Upper lobe of left lung (tissue), 6 donors: Measurements from ENCODE around the gene ASB16. TPM values are rescaled to one million over a fixed set of nuclear protein-coding genes. Genes with fewer than 3 reads are reported as not detected.
"Not testable (repeated sequence)": the region's sequence is repeated elsewhere in the genome, so short reads cannot be mapped to it uniquely, and the experiment has no call there.

Experiments used
- ATAC-seq, 2 donors: fragments of 200-7000 bp; cut with Tn5 transposase; one replicate each; pipeline ENCODE4 v1.9.1; 2022; ENCODE audit warnings: mild to moderate bottlenecking in 2 of 2, moderate library complexity in 2 of 2; ENCODE audit not compliant: low FRiP score in 2 of 2
- DNase-seq, 2 donors: peaks; one replicate each; pipeline ENCODE4 v3.0.0-alpha.2; 2019 to 2020
- H3K27ac ChIP-seq, 4 donors: fragments of 200-600 bp; sonication (generic); one replicate each; pipeline ENCODE4 v1.5.1; 2016 to 2019
- H3K27me3 ChIP-seq, 4 donors: fragments of 200-600 bp; sonication (generic); one replicate each; pipeline ENCODE4 v1.5.1; 2017 to 2019
- H3K36me3 ChIP-seq, 4 donors: fragments of 200-600 bp; sonication (generic); one replicate each; pipeline ENCODE4 v1.5.1; 2016 to 2019
- H3K4me1 ChIP-seq, 4 donors: fragments of 200-600 bp; sonication (generic); one replicate each; pipeline ENCODE4 v1.5.1; 2018 to 2019
- H3K4me3 ChIP-seq, 4 donors: fragments of 200-600 bp; sonication (generic); one replicate each; pipeline ENCODE4 v1.5.1; 2017 to 2019; ENCODE audit warnings: mild to moderate bottlenecking in 2 of 4, moderate library complexity in 1 of 4
- H3K9me3 ChIP-seq, 4 donors: fragments of 200-600 bp; sonication (generic); one replicate each; pipeline ENCODE4 v1.5.1; 2018 to 2019
- EP300 ChIP-seq, 4 donors: sonication (generic); formaldehyde crosslinking; IDR thresholded peaks; one replicate each; pipeline ENCODE4 v1.5.1; 2017; ENCODE audit warnings: antibody characterized with exemption in 4 of 4, control low read depth in 2 of 4
- POLR2A ChIP-seq, 4 donors: fragments of 450-650 bp; IDR thresholded peaks; one replicate each; pipeline ENCODE4 v1.5.1; 2016 to 2017; ENCODE audit warnings: antibody characterized with exemption in 4 of 4, mild to moderate bottlenecking in 2 of 4
- POLR2AphosphoS5 ChIP-seq, 2 donors: sonication (generic); formaldehyde crosslinking; IDR thresholded peaks; one replicate each; pipeline ENCODE4 v1.5.1; 2017; ENCODE audit warnings: antibody characterized with exemption in 2 of 2
- WGBS, 2 donors: methylation state at CpG; one replicate each; pipeline ENCODE4 v1.1.5; 2017 to 2018; 5-methylcytosine and 5-hydroxymethylcytosine counted together
- total RNA-seq, 6 donors: library from RNA; depleted of rRNA in 4 of 6; stranded (reverse); fragments of >200 nt in 4 of 6; gene quantifications; one replicate each; pipeline versions ENCODE4 v1.1.0 to v1.2.1, GENCODE V29; 2016 to 2021
- TF ChIP-seq, protein P1 (sequence below), 6 experiments: fragments of 450-650 bp in 4 of 6; fragments of 200-600 bp in 2 of 6; sonication (generic) in 2 of 6; IDR thresholded peaks; one replicate each; pipeline ENCODE4 v1.5.1; 2016 to 2019; ENCODE audit warnings: antibody characterized with exemption in 6 of 6
- donor health status: DM: no; HTN: no; CAD: no; lungs with moderate emphysema.
- donor health status: DM: no; HTN: yes; CAD: no; lungs with severe emphysema.

Gene ASB16
- total RNA-seq, 6 donors from 2014 or later, result 0.11 TPM; not detected in 5

DNA sequence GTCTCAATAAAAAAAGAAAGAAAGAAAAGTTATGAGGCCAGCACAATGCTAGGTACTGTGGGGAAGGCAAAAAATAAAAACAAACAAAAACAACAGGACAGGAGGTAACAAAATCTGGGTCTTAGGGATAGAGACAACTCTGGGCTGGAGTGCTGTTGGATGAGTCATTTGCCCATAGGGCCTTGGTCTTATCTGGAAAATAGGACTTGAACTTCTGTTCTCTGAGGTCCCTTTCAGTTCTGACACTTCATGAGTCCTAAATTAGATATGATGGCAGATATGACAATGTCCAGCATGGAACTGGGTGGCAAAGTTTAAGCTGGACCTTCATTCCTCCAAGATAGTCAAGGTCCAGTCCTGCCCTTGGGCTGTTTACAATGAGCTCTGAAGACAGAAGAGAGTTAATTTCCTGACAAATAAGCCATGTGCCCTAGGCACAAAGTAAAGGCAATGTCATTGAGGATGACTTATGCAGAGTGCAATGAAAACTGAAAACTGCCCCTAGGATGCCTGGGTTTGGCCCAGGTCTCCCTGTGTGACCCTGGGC, 38.2 kb upstream of the ASB16 start:
- no peak for ATAC-seq
- Histone ChIP-seq H3K27me3 (no peaks in the 10 kb centered on the region), H3K9me3 (no peaks in the 10 kb centered on the region), H3K4me1 (peaks cover 0 to under 1% (median 0%) of the 10 kb centered on the region in 4 donors), H3K4me3 (no peak overlapping the region), H3K36me3 (no peaks in the 10 kb centered on the region), H3K27ac (no peak overlapping the region)
- DNase-seq, result no peak
- TF ChIP-seq EP300 (IDR thresholded peaks at IDR 0.05) (no peak), POLR2A (IDR thresholded peaks at IDR 0.05) (no peak), POLR2AphosphoS5 (IDR thresholded peaks at IDR 0.05) (no peak)
- TF ChIP-seq, protein P1, sequence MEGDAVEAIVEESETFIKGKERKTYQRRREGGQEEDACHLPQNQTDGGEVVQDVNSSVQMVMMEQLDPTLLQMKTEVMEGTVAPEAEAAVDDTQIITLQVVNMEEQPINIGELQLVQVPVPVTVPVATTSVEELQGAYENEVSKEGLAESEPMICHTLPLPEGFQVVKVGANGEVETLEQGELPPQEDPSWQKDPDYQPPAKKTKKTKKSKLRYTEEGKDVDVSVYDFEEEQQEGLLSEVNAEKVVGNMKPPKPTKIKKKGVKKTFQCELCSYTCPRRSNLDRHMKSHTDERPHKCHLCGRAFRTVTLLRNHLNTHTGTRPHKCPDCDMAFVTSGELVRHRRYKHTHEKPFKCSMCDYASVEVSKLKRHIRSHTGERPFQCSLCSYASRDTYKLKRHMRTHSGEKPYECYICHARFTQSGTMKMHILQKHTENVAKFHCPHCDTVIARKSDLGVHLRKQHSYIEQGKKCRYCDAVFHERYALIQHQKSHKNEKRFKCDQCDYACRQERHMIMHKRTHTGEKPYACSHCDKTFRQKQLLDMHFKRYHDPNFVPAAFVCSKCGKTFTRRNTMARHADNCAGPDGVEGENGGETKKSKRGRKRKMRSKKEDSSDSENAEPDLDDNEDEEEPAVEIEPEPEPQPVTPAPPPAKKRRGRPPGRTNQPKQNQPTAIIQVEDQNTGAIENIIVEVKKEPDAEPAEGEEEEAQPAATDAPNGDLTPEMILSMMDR (IDR thresholded peaks at IDR 0.05), result no peak

DNA sequence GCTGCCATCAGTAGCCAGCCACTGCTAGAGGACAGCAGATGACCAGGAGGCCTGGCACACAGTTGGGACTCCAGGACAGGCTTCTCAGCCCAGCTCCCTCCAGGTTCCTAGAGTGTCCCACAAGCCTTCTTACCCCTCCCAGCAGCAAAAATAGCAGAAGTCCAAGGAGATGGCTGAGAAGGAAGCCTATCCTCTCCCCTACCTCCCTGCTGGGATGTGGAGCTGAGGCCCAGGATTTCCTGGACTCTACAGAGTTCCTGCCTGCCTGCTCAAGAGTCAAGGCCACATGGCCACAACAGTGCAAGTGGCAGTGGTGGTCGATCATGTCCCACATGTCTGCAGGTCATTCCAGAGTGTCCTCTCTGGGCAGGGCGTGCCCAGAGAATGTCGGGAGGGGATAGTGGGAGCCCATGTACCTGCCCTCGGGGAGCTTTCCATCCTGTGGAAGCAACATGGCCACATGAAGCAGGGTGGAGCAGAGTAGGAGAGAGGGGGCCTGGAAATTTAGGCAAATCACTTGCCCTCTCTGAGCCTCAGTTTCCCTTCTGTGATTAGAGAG, 36.5 kb upstream of the ASB16 start:
- Histone ChIP-seq H3K27me3 (no peaks in the 10 kb centered on the region), H3K27ac (no peak overlapping the region), H3K4me1 (peaks cover 8 to 13% (median 11%) of the 10 kb centered on the region in 4 donors), H3K36me3 (no peaks in the 10 kb centered on the region), H3K9me3 (no peaks in the 10 kb centered on the region), H3K4me3 (no peak overlapping the region)
- TF ChIP-seq POLR2AphosphoS5 (IDR thresholded peaks at IDR 0.05) (no peak), POLR2A (IDR thresholded peaks at IDR 0.05) (no peak)
- 90 to 91% methylated on average over 3 to 4 of the region's 4 CpGs for WGBS, 2 donors
- ATAC-seq (no peak), DNase-seq (no peak)

DNA sequence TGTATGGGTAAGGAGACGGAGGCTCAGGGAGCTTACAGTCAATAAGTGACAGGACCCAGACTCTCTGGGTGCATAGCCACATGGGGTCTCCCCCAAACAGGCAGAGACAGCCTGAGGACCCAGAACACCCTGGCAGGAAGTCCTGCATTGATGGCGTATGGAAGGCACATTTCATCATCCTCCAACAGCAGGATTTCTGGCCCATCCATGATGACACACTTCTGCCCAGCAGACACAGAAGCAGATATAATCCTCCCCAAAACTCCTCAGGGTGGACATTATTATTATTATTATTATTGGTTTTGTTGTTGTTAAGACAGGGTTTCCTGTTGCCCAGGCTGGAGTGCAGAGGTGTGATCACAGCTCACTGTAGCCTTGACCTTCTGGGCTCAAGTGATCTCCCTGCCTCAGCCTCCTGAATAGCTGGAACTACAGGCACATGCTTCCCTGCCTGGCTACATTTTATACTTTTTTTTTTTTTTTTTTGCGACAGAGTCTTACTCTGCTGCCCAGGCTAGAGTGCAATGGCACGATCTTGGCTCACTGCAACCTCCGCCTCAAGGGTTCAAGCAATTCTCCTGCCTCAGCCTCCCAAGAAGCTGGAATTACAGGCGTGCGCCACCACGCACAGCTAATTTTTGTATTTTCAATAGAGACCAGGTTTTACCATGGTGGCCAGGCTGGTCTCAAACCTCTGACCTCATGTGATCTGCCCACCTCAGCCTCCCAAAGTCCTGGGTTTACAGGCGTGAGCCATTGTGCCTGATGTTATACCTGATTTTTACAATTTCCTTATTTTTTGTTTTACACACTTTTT, 35.5 kb upstream of the ASB16 start:
- H3K27ac ChIP-seq, result no peak overlapping the region
- no peaks in the 10 kb centered on the region for H3K27me3 ChIP-seq
- H3K4me3 ChIP-seq, result no peak overlapping the region
- 92 to 97% methylated on average over 9 of the region's 9 CpGs for WGBS, 2 donors
- no peak for ATAC-seq
- peaks cover 8 to 13% (median 11%) of the 10 kb centered on the region in 4 donors for H3K4me1 ChIP-seq
- H3K9me3 ChIP-seq, result no peaks in the 10 kb centered on the region
- DNase-seq, result no peak
- TF ChIP-seq, protein P1 (IDR thresholded peaks at IDR 0.05), result no peak
- no peaks in the 10 kb centered on the region for H3K36me3 ChIP-seq

DNA sequence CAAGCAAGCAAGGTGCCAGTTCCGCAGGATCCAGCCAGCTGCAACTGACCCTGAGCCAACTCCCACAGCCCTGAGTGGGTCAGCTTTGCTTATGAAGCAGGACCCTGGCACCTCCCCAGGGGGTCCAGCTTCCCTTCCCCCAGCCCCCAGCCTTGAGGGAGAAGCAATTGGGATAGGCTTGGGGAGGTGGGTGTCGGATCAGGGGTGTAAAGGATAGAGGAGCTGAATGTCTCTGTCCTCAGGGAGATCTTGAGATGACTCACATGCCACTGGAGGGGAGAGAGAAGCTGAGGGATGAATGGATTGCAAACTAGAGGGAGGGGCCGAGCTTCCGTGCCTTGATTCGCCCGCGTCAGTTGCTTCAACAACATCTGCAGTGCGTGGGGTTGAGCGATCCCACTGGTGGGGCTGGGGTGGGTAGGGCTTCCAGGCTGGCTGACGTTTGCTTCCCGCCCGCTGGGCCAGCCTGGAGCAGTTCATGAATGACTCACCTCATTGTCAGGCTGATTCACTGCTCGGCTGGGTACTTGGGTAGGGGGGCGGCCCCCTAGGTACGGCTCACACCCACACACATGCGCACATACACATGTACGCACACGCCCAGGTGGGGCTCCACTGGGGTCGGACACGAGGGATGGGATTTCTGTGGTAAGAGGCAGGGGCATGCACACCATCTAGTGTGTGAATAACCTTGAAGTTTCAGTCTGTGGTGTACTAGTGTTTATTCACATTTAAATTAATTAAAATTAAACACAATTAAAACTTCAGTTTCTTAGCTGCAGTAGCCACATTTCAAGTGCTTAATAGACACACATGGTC, 32.4 kb upstream of the ASB16 start:
- H3K4me3 ChIP-seq, result no peak overlapping the region

DNA sequence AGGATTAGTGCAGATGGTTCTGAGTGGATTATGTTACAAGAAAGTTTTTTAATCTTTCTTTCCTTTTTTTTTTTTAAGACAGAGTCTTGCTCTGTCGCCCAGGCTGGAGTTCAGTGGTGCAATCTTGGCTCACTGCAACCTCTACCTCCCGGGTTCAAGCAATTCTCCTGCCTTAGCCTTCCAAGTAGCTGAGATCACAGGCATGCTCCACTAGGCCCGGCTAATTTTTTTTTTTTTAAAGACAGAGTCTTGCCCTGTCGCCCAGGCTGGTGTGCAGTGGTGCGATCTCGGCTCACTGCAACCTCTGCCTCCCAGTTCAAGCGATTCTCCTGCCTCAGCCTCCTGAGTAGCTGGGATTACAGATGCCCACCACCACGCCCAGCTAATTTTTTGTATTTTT, 26.6 kb upstream of the ASB16 start:
- ATAC-seq, H3K4me3 ChIP-seq, H3K9me3 ChIP-seq, DNase-seq, H3K27ac ChIP-seq, H3K36me3 ChIP-seq, H3K27me3 ChIP-seq: not testable (repeated sequence)
- peaks cover 6 to 13% (median 7%) of the 10 kb centered on the region in 4 donors for H3K4me1 ChIP-seq
- 90 to 92% methylated on average over 8 of the region's 8 CpGs for WGBS, 2 donors

More for the DNA sequence above, 32.4 kb upstream of the ASB16 start:
- H3K9me3 ChIP-seq, result no peaks in the 10 kb centered on the region
- peak; percentile 91 to 92 for ATAC-seq
- H3K36me3 ChIP-seq, result no peaks in the 10 kb centered on the region
- no peaks in the 10 kb centered on the region for H3K27me3 ChIP-seq
- H3K4me1 ChIP-seq, result peaks cover 16 to 26% (median 17%) of the 10 kb centered on the region in 4 donors
- 8 to 23% methylated on average over 9 to 17 of the region's 20 CpGs for WGBS, 2 donors
- peak; percentile 78 to 84 for DNase-seq
- H3K27ac ChIP-seq, result peak overlapping the region in 3 of 4 donors; percentile 10 to 67 (median 17)
- TF ChIP-seq, protein P1 (IDR thresholded peaks at IDR 0.05), result no peak
- TF ChIP-seq EP300 (IDR thresholded peaks at IDR 0.05), result peak in 1 of 4 donors; percentile 25
- peak in 1 of 4 donors; percentile 14 for TF ChIP-seq POLR2A (IDR thresholded peaks at IDR 0.05)
- peak; percentile 52 to 58 for TF ChIP-seq POLR2AphosphoS5 (IDR thresholded peaks at IDR 0.05)
